Prostate gland (tissue), 2 donors: Measurements from ENCODE around the gene ELMO1. TPM values are rescaled to one million over a fixed set of nuclear protein-coding genes. Genes with fewer than 3 reads are reported as not detected.

ENCODE experiments used
- DNase-seq: peaks from one replicate; pipeline ENCODE4 v3.0.0-alpha.2; 2019; ENCODE audit warnings: low spot score
- H3K27ac ChIP-seq, 2 donors: fragments of 200-600 bp; sonication (generic); 2 replicates each; pipeline ENCODE4 v1.5.1; 2017 to 2019
- H3K27me3 ChIP-seq: fragments of 200-600 bp; sonication (generic); replicated peaks from 2 replicates; pipeline ENCODE4 v1.5.1; 2019; ENCODE audit not compliant: insufficient read depth
- H3K36me3 ChIP-seq, 2 donors: fragments of 200-600 bp; sonication (generic); 1 replicate in 1 of 2; 2 replicates in 1 of 2; pipeline versions ENCODE4 v1.5.1 to v1.8.1; 2017 to 2019
- H3K4me1 ChIP-seq: fragments of 200-600 bp; sonication (generic); replicated peaks from 2 replicates; pipeline ENCODE4 v1.5.1; 2019
- H3K4me3 ChIP-seq, 2 donors: fragments of 200-600 bp; sonication (generic); 2 replicates each; pipeline ENCODE4 v1.5.1; 2017 to 2019
- H3K9me3 ChIP-seq: fragments of 200-600 bp; sonication (generic); 2 replicates; pipeline ENCODE4 v1.5.1; 2017
- CTCF ChIP-seq, 4 experiments: fragments of 200-600 bp in 2 of 4; fragments of 450-650 bp in 2 of 4; sonication (generic) in 2 of 4; IDR thresholded peaks; 1 replicate in 3 of 4; 2 replicates in 1 of 4; pipeline ENCODE4 v1.5.1; 2016 to 2019; ENCODE audit warnings: antibody characterized with exemption in 4 of 4, mild to moderate bottlenecking in 2 of 4, moderate library complexity in 2 of 4
- POLR2A ChIP-seq: fragments of 450-650 bp; IDR thresholded peaks from one replicate; pipeline ENCODE4 v1.6.1; 2016; ENCODE audit warnings: antibody characterized with exemption, mild to moderate bottlenecking
- POLR2AphosphoS5 ChIP-seq: sonication (generic); formaldehyde crosslinking; IDR thresholded peaks from one replicate; pipeline ENCODE4 v1.6.1; 2017; ENCODE audit warnings: antibody characterized with exemption
- WGBS: methylation state at CpG from one replicate; pipeline ENCODE4 v1.1.5; 2018; 5-methylcytosine and 5-hydroxymethylcytosine counted together
- intact Hi-C: fragments of 100-400 bp; cut with DNase I; formaldehyde crosslinking; loops from one replicate; pipeline ENCODE4 v1.14.2; 2022
- total RNA-seq, 2 donors: library from RNA; depleted of rRNA; stranded (reverse); fragments of >200 nt; gene quantifications; one replicate each; pipeline ENCODE4 v1.1.0, GENCODE V29; 2016

Gene ELMO1
- total RNA-seq, 2 donors from 2014 or later = 6.7 to 19.3 TPM

GRCh38 chr7:37405128-37405527 is 43.5 kb downstream of the ELMO1 start:
- Histone ChIP-seq H3K4me3 (no peak overlapping the region), H3K27me3 (no peaks in the 10 kb centered on the region), H3K36me3 (no peaks in the 10 kb centered on the region), H3K9me3 (no peaks in the 10 kb centered on the region), H3K4me1 (no peaks in the 10 kb centered on the region), H3K27ac (no peak overlapping the region)
- DNase-seq = no peak
- intact Hi-C loops = no loop called here
- no peak for TF ChIP-seq CTCF (IDR thresholded peaks at IDR 0.05)
- TF ChIP-seq POLR2AphosphoS5 = no peak
- no peak for TF ChIP-seq POLR2A
- WGBS = 69% methylated on average over 5 of the region's 5 CpGs

GRCh38 chr7:37399876-37400421 is 48.7 kb downstream of the ELMO1 start:
- no peak overlapping the region for H3K27ac ChIP-seq
- no peaks in the 10 kb centered on the region for H3K9me3 ChIP-seq
- no peaks in the 10 kb centered on the region for H3K36me3 ChIP-seq
- 89% methylated on average over 3 of the region's 3 CpGs for WGBS
- no peak for DNase-seq
- no peaks in the 10 kb centered on the region for H3K4me1 ChIP-seq
- intact Hi-C loops = no loop called here
- no peak overlapping the region for H3K4me3 ChIP-seq
- TF ChIP-seq CTCF (IDR thresholded peaks at IDR 0.05) (no peak), POLR2AphosphoS5 (no peak), POLR2A (no peak)
- no peaks in the 10 kb centered on the region for H3K27me3 ChIP-seq

- H3K27me3 ChIP-seq = no peaks in the 10 kb centered on the region
- no peaks in the 10 kb centered on the region for H3K36me3 ChIP-seq
- no peak for TF ChIP-seq CTCF (IDR thresholded peaks at IDR 0.05)
- 52% methylated on average over 6 of the region's 6 CpGs for WGBS
- no peak overlapping the region for H3K4me3 ChIP-seq
- intact Hi-C loops = no loop called here
- no peaks in the 10 kb centered on the region for H3K4me1 ChIP-seq
- no peaks in the 10 kb centered on the region for H3K9me3 ChIP-seq
- no peak for DNase-seq
- H3K27ac ChIP-seq = no peak overlapping the region
Measured at GRCh38 chr7:37398403-37398802, 50.3 kb downstream of the ELMO1 start.

GRCh38 chr7:37395618-37396259 is 52.9 kb downstream of the ELMO1 start:
- H3K9me3 ChIP-seq = no peaks in the 10 kb centered on the region
- H3K4me3 ChIP-seq = no peak overlapping the region
- 90% methylated on average over 1 of the region's 1 CpG for WGBS
- no peak for DNase-seq
- no peak for TF ChIP-seq CTCF (IDR thresholded peaks at IDR 0.05)
- no peak for TF ChIP-seq POLR2AphosphoS5
- no peak for TF ChIP-seq POLR2A
- intact Hi-C loops = no loop called here
- no peaks in the 10 kb centered on the region for H3K27me3 ChIP-seq
- no peaks in the 10 kb centered on the region for H3K4me1 ChIP-seq
- H3K27ac ChIP-seq = no peak overlapping the region
- no peaks in the 10 kb centered on the region for H3K36me3 ChIP-seq

GRCh38 chr7:37394158-37394557 is 54.5 kb downstream of the ELMO1 start:
- TF ChIP-seq POLR2A (no peak), CTCF (IDR thresholded peaks at IDR 0.05) (no peak), POLR2AphosphoS5 (no peak)
- 80% methylated on average over 2 of the region's 2 CpGs for WGBS
- Histone ChIP-seq H3K9me3 (no peaks in the 10 kb centered on the region), H3K36me3 (no peaks in the 10 kb centered on the region), H3K27me3 (no peaks in the 10 kb centered on the region), H3K4me3 (no peak overlapping the region), H3K27ac (no peak overlapping the region), H3K4me1 (no peaks in the 10 kb centered on the region)
- intact Hi-C loops = no loop called here
- no peak for DNase-seq
